Measurements from ENCODE around the gene GOLM1. TPM values are rescaled to one million over a fixed set of nuclear protein-coding genes. Genes with fewer than 3 reads are reported as not detected.

GOLM1 gene
- total RNA-seq, 2 experiments from 2014 or later, result 2.7 TPM

DNA sequence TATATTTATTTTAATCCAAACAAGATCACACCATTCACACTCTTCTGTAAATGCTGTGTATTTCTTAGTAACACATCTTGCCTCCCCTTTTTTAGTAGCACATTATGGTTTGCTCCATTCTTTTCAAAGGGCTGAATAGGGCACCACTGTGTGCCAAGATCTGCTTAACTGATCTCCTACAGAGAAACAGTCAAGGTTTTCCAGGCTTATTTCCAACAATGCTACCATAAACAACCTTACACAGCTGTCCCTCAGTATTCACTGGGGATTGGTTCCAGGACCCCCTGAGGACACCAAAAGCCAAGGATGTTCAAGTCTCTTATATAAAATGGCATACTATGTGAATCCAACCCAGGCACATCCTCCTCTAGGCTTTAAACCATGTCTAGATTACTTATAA lies 16.5 kb downstream of the GOLM1 start:
- no peak for DNase-seq
- intact Hi-C loops (cut with micrococcal nuclease), result no loop called here
- no peaks in the 10 kb centered on the region for H3K9me3 Mint-ChIP-seq
- no peaks in the 10 kb centered on the region for H3K4me1 Mint-ChIP-seq (ENCODE audit: low read depth)
- no peak overlapping the region for H3K4me3 Mint-ChIP-seq
- no peaks in the 10 kb centered on the region for H3K36me3 Mint-ChIP-seq (ENCODE audit: low read depth)
- ATAC-seq, result no peak
- POLR2A ChIA-PET, result no interaction called here
- no peak overlapping the region for H3K27ac Mint-ChIP-seq
- TF ChIP-seq, protein P1, sequence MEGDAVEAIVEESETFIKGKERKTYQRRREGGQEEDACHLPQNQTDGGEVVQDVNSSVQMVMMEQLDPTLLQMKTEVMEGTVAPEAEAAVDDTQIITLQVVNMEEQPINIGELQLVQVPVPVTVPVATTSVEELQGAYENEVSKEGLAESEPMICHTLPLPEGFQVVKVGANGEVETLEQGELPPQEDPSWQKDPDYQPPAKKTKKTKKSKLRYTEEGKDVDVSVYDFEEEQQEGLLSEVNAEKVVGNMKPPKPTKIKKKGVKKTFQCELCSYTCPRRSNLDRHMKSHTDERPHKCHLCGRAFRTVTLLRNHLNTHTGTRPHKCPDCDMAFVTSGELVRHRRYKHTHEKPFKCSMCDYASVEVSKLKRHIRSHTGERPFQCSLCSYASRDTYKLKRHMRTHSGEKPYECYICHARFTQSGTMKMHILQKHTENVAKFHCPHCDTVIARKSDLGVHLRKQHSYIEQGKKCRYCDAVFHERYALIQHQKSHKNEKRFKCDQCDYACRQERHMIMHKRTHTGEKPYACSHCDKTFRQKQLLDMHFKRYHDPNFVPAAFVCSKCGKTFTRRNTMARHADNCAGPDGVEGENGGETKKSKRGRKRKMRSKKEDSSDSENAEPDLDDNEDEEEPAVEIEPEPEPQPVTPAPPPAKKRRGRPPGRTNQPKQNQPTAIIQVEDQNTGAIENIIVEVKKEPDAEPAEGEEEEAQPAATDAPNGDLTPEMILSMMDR (IDR thresholded peaks at IDR 0.05), result no peak
- CTCF ChIA-PET, result no interaction called here
- H3K27me3 Mint-ChIP-seq, result peaks cover 3% of the 10 kb centered on the region

DNA sequence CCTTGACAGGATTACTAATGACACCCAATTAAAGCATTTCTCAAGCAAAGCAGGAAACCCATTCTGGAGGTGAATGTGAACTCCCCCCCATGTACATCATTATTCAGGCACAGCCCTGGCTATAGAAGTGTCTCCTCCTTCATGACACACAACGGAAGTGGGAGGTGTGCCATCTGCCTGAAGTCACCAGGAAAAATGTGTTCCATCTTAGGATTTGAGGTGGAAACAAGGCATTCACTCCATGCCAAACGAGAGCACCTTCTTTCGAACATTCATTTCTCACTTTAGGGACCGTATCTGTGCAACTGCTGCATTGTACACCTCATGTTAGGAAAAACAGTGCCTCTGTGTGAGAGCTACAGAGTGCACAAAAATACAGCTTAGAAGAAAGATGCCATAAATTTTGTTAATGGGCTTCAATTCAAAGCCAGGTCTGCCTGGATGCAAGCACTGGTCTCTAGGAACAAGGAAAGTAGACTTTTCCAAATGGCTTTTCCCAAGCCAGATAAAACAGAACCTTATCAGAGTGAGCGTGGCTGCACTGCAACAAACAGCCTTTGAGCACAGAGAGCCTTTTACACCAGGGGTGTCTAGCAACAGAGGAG lies 19.4 kb downstream of the GOLM1 start:
- H3K4me1 Mint-ChIP-seq (ENCODE audit: low read depth), result peaks cover 9% of the 10 kb centered on the region
- no peak overlapping the region for H3K27ac Mint-ChIP-seq
- ChIA-PET POLR2A (no interaction called here), CTCF (no interaction called here)
- H3K27me3 Mint-ChIP-seq, result no peaks in the 10 kb centered on the region
- TF ChIP-seq, protein P1 (IDR thresholded peaks at IDR 0.05), result no peak
- no peak for ATAC-seq
- H3K36me3 Mint-ChIP-seq (ENCODE audit: low read depth), result no peaks in the 10 kb centered on the region
- H3K4me3 Mint-ChIP-seq, result no peak overlapping the region
- intact Hi-C loops (cut with micrococcal nuclease), result no loop called here
- no peaks in the 10 kb centered on the region for H3K9me3 Mint-ChIP-seq
- DNase-seq, result no peak

DNA sequence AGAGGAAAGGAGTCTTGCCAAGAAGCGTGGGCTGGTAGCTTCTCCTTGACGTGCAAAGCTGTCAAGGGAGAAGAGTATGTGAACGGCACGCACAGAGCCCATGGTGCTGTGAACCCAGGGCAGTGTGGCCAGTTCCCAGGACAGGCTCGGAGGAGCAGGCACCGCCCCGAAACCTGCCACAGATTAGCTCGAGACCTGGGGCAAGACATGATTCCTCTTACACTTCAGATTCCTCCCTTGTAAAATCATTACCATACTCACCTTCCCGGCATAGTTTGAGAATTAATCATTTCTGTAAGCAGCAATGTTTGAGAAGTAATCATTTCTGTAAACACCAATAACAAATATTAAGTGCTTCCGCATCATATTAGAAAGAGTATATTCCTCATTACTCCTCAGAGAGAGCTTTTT lies 19.9 kb downstream of the GOLM1 start:
- no peaks in the 10 kb centered on the region for H3K27me3 Mint-ChIP-seq
- ChIA-PET POLR2A (no interaction called here), CTCF (no interaction called here)
- peaks cover 12% of the 10 kb centered on the region for H3K4me1 Mint-ChIP-seq (ENCODE audit: low read depth)
- no peaks in the 10 kb centered on the region for H3K36me3 Mint-ChIP-seq (ENCODE audit: low read depth)
- no peak overlapping the region for H3K4me3 Mint-ChIP-seq
- no peak overlapping the region for H3K27ac Mint-ChIP-seq
- no peaks in the 10 kb centered on the region for H3K9me3 Mint-ChIP-seq
- ATAC-seq, result no peak
- intact Hi-C loops (cut with micrococcal nuclease), result no loop called here
- TF ChIP-seq, protein P1 (IDR thresholded peaks at IDR 0.05), result no peak
- no peak for DNase-seq

DNA sequence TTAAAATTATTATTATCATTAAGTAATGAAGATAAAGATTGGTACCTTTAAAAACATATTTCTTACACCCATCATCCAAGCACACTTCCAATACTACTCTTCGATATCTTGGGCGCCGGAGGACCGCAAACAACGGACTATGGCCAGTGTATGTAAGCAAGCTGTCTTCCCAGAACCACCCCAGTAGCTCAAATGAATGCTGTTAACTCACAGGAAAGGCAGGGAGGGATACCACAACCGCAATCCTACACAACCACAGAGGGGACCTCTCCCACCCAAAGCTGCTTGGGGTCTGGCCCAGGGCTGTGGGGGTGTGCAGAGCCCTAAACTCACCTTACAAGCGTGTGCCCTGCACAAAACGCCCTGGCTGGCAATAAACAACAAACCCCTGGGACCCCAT lies 20.6 kb downstream of the GOLM1 start:
- Mint-ChIP-seq H3K27ac (no peak overlapping the region), H3K4me3 (no peak overlapping the region), H3K4me1 (ENCODE audit: low read depth) (peaks cover 16% of the 10 kb centered on the region), H3K27me3 (no peaks in the 10 kb centered on the region), H3K36me3 (ENCODE audit: low read depth) (no peaks in the 10 kb centered on the region), H3K9me3 (no peaks in the 10 kb centered on the region)
- ATAC-seq (no peak), DNase-seq (no peak)
- intact Hi-C loops (cut with micrococcal nuclease), result no loop called here
- CTCF ChIA-PET, result no interaction called here
- TF ChIP-seq, protein P1 (IDR thresholded peaks at IDR 0.05), result no peak
- POLR2A ChIA-PET, result no interaction called here

DNA sequence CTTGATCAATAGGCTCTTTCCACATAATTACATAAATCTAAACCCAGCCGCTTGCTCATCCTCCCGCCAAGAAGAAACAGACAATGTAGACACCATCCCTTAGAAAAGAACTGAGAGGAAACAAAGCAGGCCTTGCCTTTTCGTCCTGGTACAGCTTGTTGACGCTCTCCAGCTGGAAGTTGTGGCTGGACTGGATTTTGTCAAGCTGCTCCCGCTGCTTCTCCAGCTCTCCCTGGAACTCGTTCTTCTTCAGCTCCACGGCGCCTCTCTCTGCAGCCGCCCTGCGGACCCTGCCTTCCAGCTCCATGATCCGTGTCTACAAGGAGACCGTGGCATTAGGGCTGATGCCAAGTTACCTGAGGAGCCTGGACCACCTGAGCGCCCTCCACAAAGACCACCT lies 22.1 kb downstream of the GOLM1 start:
- TF ChIP-seq, protein P1 (IDR thresholded peaks at IDR 0.05), result no peak
- DNase-seq (no peak), ATAC-seq (no peak)
- intact Hi-C loops (cut with micrococcal nuclease), result no loop called here
- Mint-ChIP-seq H3K27ac (no peak overlapping the region), H3K4me3 (no peak overlapping the region), H3K9me3 (no peaks in the 10 kb centered on the region), H3K27me3 (no peaks in the 10 kb centered on the region), H3K36me3 (ENCODE audit: low read depth) (no peaks in the 10 kb centered on the region), H3K4me1 (ENCODE audit: low read depth) (peaks cover 17% of the 10 kb centered on the region)
- ChIA-PET POLR2A (no interaction called here), CTCF (no interaction called here)
